GM23338 (cell line): ENCODE results near the gene RHOB. TPM values are rescaled to one million over a fixed set of nuclear protein-coding genes. Genes with fewer than 3 reads are reported as not detected.

Experiments used
- ATAC-seq: fragments of 200-7000 bp; cut with Tn5 transposase; 3 replicates; pipeline ENCODE4 v1.9.1; 2020
- DNase-seq: peaks from one replicate; pipeline ENCODE4 v3.0.0-alpha.2; 2015; ENCODE audit warnings: low spot score
- H2AFZ ChIP-seq: fragments of 200-600 bp; sonication (generic); 2 replicates; pipeline ENCODE4 v1.8.0; 2016; ENCODE audit warnings: antibody characterized with exemption, mild to moderate bottlenecking, moderate library complexity
- H3F3A ChIP-seq: fragments of 200-600 bp; sonication (generic); replicated peaks from 2 replicates; pipeline ENCODE4 v1.8.0; 2017; ENCODE audit warnings: antibody characterized with exemption, mixed run types, low read depth
- H3K27ac ChIP-seq: fragments of 200-600 bp; sonication (generic); 2 replicates; pipeline ENCODE4 v1.6.1; 2016; ENCODE audit warnings: low read depth
- H3K27me3 ChIP-seq: fragments of 200-600 bp; sonication (generic); 2 replicates; pipeline ENCODE4 v1.8.0; 2016; ENCODE audit warnings: mild to moderate bottlenecking, mixed run types, moderate library complexity; ENCODE audit not compliant: insufficient read depth
- H3K36me3 ChIP-seq: fragments of 200-600 bp; sonication (generic); 2 replicates; pipeline ENCODE4 v1.8.0; 2016; ENCODE audit warnings: mild to moderate bottlenecking; ENCODE audit not compliant: insufficient read depth
- H3K4me1 ChIP-seq: fragments of 200-600 bp; sonication (generic); 2 replicates; pipeline ENCODE4 v1.8.0; 2016; ENCODE audit warnings: mild to moderate bottlenecking, moderate library complexity; ENCODE audit not compliant: insufficient read depth
- H3K4me2 ChIP-seq: fragments of 200-600 bp; sonication (generic); 2 replicates; pipeline ENCODE4 v1.7.1; 2017; ENCODE audit warnings: mixed run types
- H3K4me3 ChIP-seq: fragments of 200-600 bp; sonication (generic); 2 replicates; pipeline ENCODE4 v1.6.1; 2016; ENCODE audit warnings: mixed run types
- H3K79me2 ChIP-seq: fragments of 200-600 bp; sonication (generic); replicated peaks from 2 replicates; pipeline ENCODE4 v1.8.0; 2017; ENCODE audit warnings: mild to moderate bottlenecking; ENCODE audit not compliant: insufficient read depth
- H3K9me2 ChIP-seq: fragments of 200-600 bp; sonication (generic); 2 replicates; pipeline ENCODE4 v1.8.0; 2017; ENCODE audit not compliant: insufficient read depth
- H4K20me1 ChIP-seq: fragments of 200-600 bp; sonication (generic); replicated peaks from 2 replicates; pipeline ENCODE4 v1.8.0; 2017; ENCODE audit warnings: mild to moderate bottlenecking; ENCODE audit not compliant: insufficient read depth
- H3K27ac Mint-ChIP-seq: 2 replicates; pipeline ENCODE4 v1.8.0; 2020; ENCODE audit warnings: inconsistent platforms, mild to moderate bottlenecking, moderate library complexity, mixed read lengths
- H3K27me3 Mint-ChIP-seq: 3 replicates; pipeline ENCODE4 v1.8.0; 2022; ENCODE audit warnings: low read depth, mild to moderate bottlenecking, moderate library complexity, mixed read lengths, inconsistent platforms; ENCODE audit not compliant: insufficient read depth, poor library complexity
- H3K36me3 Mint-ChIP-seq: 3 replicates; pipeline ENCODE4 v1.8.0; 2021; ENCODE audit warnings: low read depth, mild to moderate bottlenecking, inconsistent platforms, moderate library complexity, mixed read lengths
- H3K4me1 Mint-ChIP-seq: 3 replicates; pipeline ENCODE4 v1.8.0; 2020; ENCODE audit warnings: mild to moderate bottlenecking, inconsistent platforms, mixed read lengths
- H3K4me3 Mint-ChIP-seq: 3 replicates; pipeline ENCODE4 v1.8.0; 2021; ENCODE audit warnings: moderate library complexity, mild to moderate bottlenecking, inconsistent platforms, mixed read lengths
- H3K9me3 Mint-ChIP-seq: 3 replicates; pipeline ENCODE4 v1.8.0; 2020; ENCODE audit warnings: moderate library complexity, mild to moderate bottlenecking, inconsistent platforms, mixed read lengths
- CREB1 ChIP-seq: fragments of 250-450 bp; sonication (Bioruptor Pico); IDR thresholded peaks from 2 replicates; pipeline ENCODE4 v1.5.0; 2020; ENCODE audit warnings: low read depth, mild to moderate bottlenecking, moderate library complexity
- EZH2 ChIP-seq: fragments of 200-600 bp; sonication (generic); IDR thresholded peaks from one replicate; pipeline ENCODE4 v1.8.0; 2017; ENCODE audit warnings: antibody characterized with exemption, mild to moderate bottlenecking, low read depth; ENCODE audit not compliant: unreplicated experiment
- EZH2phosphoT487 ChIP-seq: fragments of 200-600 bp; sonication (generic); IDR thresholded peaks from one replicate; pipeline ENCODE4 v1.8.1; 2018; ENCODE audit warnings: antibody characterized with exemption; ENCODE audit not compliant: unreplicated experiment
- NANOG ChIP-seq: IDR thresholded peaks from 2 replicates; pipeline ENCODE4 v1.6.1; 2016; ENCODE audit warnings: antibody characterized with exemption, borderline replicate concordance
- POLR2AphosphoS5 ChIP-seq: IDR thresholded peaks from 2 replicates; pipeline ENCODE4 v1.6.1; 2016; ENCODE audit warnings: antibody characterized with exemption, low read depth
- REST ChIP-seq: IDR thresholded peaks from one replicate; pipeline ENCODE4 v1.6.1; 2018; ENCODE audit warnings: antibody characterized with exemption; ENCODE audit not compliant: unreplicated experiment
- STAT1 ChIP-seq: IDR thresholded peaks from one replicate; pipeline ENCODE4 v1.6.1; 2016; ENCODE audit warnings: antibody characterized with exemption; ENCODE audit not compliant: unreplicated experiment
- ZNF114 ChIP-seq: fragments of 250-450 bp; sonication (Bioruptor Pico); IDR thresholded peaks from 2 replicates; pipeline ENCODE4 v1.5.0; 2020; ENCODE audit warnings: mild to moderate bottlenecking, moderate library complexity
- ZNF331 ChIP-seq: fragments of 250-450 bp; sonication (Bioruptor Pico); IDR thresholded peaks from 2 replicates; pipeline ENCODE4 v1.5.0; 2020; ENCODE audit warnings: low read depth, mild to moderate bottlenecking, moderate library complexity
- ZNF462 ChIP-seq: fragments of 250-450 bp; sonication (Bioruptor Pico); IDR thresholded peaks from 2 replicates; pipeline ENCODE4 v1.5.0; 2020; ENCODE audit warnings: mild to moderate bottlenecking, moderate library complexity
- polyA plus RNA-seq: library from polyadenylated mRNA; unstranded; fragments of >200 nt; fragmentation: Nextera tagmentation; extraction: Ambion mirVana; gene quantifications from 2 replicates; pipeline ENCODE4 v1.2.1, GENCODE V29; 2016
- total RNA-seq: library from RNA; depleted of rRNA; stranded (reverse); fragments of >200 nt; shearing (Covaris generic); gene quantifications from 2 replicates; pipeline ENCODE4 v1.2.3, GENCODE V29; 2014
- TF ChIP-seq, protein P1 (sequence below), 2 experiments: fragments of 200-600 bp in 1 of 2; sonication (generic) in 1 of 2; conservative IDR thresholded peaks; 2 replicates each; pipeline versions ENCODE4 v1.5.1 to v1.6.1; 2016 to 2017; ENCODE audit warnings: antibody characterized with exemption in 2 of 2, low read depth in 2 of 2, mild to moderate bottlenecking in 2 of 2, moderate library complexity in 1 of 2

RHOB gene
- total and polyA plus RNA-seq, 2 experiments from 2014 or later, result 6.6 to 26.9 TPM

DNA sequence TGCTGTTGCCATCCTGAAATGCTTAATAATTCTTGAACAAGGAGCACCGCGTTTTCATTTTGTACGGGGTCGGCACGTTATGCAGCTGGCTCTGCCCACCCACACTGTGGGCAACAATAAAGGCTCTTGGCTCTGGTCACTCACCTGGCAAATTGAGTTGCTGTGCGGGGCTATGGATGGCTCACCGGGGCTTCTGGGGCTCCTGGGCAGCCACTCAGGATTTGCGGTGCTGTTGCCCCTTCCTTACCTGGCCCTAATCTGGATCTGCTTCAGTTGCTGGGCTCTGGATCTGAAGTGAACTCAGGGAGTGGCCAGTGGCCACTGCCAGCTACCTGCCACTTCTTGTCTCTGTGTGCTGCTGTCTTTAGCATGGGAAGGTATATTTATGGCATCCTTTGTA, 22.7 kb downstream of the RHOB start (continued):
- no peak for TF ChIP-seq ZNF462
- TF ChIP-seq STAT1, result no peak
- TF ChIP-seq, protein P1, sequence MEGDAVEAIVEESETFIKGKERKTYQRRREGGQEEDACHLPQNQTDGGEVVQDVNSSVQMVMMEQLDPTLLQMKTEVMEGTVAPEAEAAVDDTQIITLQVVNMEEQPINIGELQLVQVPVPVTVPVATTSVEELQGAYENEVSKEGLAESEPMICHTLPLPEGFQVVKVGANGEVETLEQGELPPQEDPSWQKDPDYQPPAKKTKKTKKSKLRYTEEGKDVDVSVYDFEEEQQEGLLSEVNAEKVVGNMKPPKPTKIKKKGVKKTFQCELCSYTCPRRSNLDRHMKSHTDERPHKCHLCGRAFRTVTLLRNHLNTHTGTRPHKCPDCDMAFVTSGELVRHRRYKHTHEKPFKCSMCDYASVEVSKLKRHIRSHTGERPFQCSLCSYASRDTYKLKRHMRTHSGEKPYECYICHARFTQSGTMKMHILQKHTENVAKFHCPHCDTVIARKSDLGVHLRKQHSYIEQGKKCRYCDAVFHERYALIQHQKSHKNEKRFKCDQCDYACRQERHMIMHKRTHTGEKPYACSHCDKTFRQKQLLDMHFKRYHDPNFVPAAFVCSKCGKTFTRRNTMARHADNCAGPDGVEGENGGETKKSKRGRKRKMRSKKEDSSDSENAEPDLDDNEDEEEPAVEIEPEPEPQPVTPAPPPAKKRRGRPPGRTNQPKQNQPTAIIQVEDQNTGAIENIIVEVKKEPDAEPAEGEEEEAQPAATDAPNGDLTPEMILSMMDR (conservative IDR thresholded peaks at IDR 0.05; ENCODE audit: low read depth in 2 of 2), result no peak

GRCh38 chr2:20470211-20470610, 23.3 kb downstream of the RHOB start:
- Mint-ChIP-seq H3K4me3 (no peak overlapping the region), H3K9me3 (no peaks in the 10 kb centered on the region), H3K27me3 (no peaks in the 10 kb centered on the region), H3K27ac (no peak overlapping the region), H3K4me1 (peaks cover 4% of the 10 kb centered on the region; the same call in 1 of the 3 replicates), H3K36me3 (no peaks in the 10 kb centered on the region)
- no peaks in the 10 kb centered on the region for H3K79me2 ChIP-seq
- DNase-seq (no peak), ATAC-seq (no peak)
- no peak overlapping the region for H2AFZ ChIP-seq
- no peaks in the 10 kb centered on the region for H3F3A ChIP-seq
- H3K4me3 ChIP-seq, result no peak overlapping the region
- H4K20me1 ChIP-seq, result no peaks in the 10 kb centered on the region
- H3K4me1 ChIP-seq, result no peaks in the 10 kb centered on the region
- no peaks in the 10 kb centered on the region for H3K27me3 ChIP-seq
- H3K36me3 ChIP-seq, result no peaks in the 10 kb centered on the region
- no peak overlapping the region for H3K27ac ChIP-seq
- 0 out of 2 replicates have a peak, but pooled peaks cover 1% of the 10 kb centered on the region for H3K9me2 ChIP-seq
- H3K4me2 ChIP-seq, result no peak overlapping the region
- no peak for TF ChIP-seq CREB1
- no peak for TF ChIP-seq ZNF331 (CRISPR knock-in tag)
- no peak for TF ChIP-seq EZH2
- TF ChIP-seq ZNF114 (CRISPR knock-in tag), result no peak
- no peak for TF ChIP-seq STAT1
- no peak for TF ChIP-seq REST
- no peak for TF ChIP-seq NANOG
- no peak for TF ChIP-seq EZH2phosphoT487
- no peak for TF ChIP-seq POLR2AphosphoS5
- TF ChIP-seq, protein P1 (conservative IDR thresholded peaks at IDR 0.05; ENCODE audit: low read depth in 2 of 2), result no peak
